IMR-90 (cell line): ENCODE data around the gene CDH13. TPM values are rescaled to one million over a fixed set of nuclear protein-coding genes. Genes with fewer than 3 reads are reported as not detected.

Experiments used
- ATAC-seq: fragments of 200-7000 bp; cut with Tn5 transposase; 2 replicates; pipeline ENCODE4 v1.9.1; 2020; ENCODE audit warnings: low read depth, mild to moderate bottlenecking, moderate library complexity
- BruUV-seq: library from RNA; stranded (reverse); fragments of 400-500 nt; replicated peaks from 2 replicates; lab custom pipeline; 2021; lab: Mats Ljungman, UMichigan
- CTCF ChIA-PET: fragments of 300-600 bp; formaldehyde crosslinking; extraction: SDS; loops from one replicate; lab custom pipeline; 2021; ENCODE audit warnings: antibody characterized with exemption; lab: Yijun Ruan, JAX
- POLR2A ChIA-PET: fragments of 300-600 bp; sonication (Branson Sonifier 250); formaldehyde crosslinking; loops from one replicate; lab custom pipeline; 2022; ENCODE audit warnings: antibody characterized with exemption; ENCODE audit not compliant: unreplicated experiment; lab: Charles Lee
- DNase-seq: peaks from one replicate; pipeline ENCODE4 v3.0.0; 2013
- H2AFZ ChIP-seq: replicated peaks from 2 replicates; pipeline ENCODE3; 2013; ENCODE audit warnings: low read length, mild to moderate bottlenecking; ENCODE audit not compliant: poor library complexity
- H2AK5ac ChIP-seq: 2 replicates; pipeline ENCODE4 v1.6.1; 2013; ENCODE audit warnings: low read depth, low read length, inconsistent platforms
- H2AK9ac ChIP-seq: replicated peaks from 2 replicates; pipeline ENCODE3; 2013; ENCODE audit warnings: mild to moderate bottlenecking, low read depth, low read length, moderate library complexity; ENCODE audit not compliant: poor library complexity
- H2BK120ac ChIP-seq: 2 replicates; pipeline ENCODE4 v1.6.1; 2013; ENCODE audit warnings: low read depth, low read length, inconsistent platforms
- H2BK15ac ChIP-seq: 3 replicates; pipeline ENCODE4 v1.6.1; 2013; ENCODE audit warnings: low read depth, low read length, inconsistent platforms
- H2BK20ac ChIP-seq: 2 replicates; pipeline ENCODE4 v1.6.1; 2013; ENCODE audit warnings: low read depth, mild to moderate bottlenecking, inconsistent platforms, low read length, moderate library complexity
- H2BK5ac ChIP-seq: 2 replicates; pipeline ENCODE4 v1.6.1; 2013; ENCODE audit warnings: mild to moderate bottlenecking, low read depth, low read length, inconsistent platforms; ENCODE audit not compliant: poor library complexity, severe bottlenecking
- H3K14ac ChIP-seq: replicated peaks from 2 replicates; pipeline ENCODE4 v1.6.1; 2013; ENCODE audit warnings: low read depth, low read length, inconsistent platforms
- H3K18ac ChIP-seq: 2 replicates; pipeline ENCODE4 v1.6.1; 2013; ENCODE audit warnings: low read depth, low read length, control low read depth
- H3K23ac ChIP-seq: 2 replicates; pipeline ENCODE4 v1.6.1; 2013; ENCODE audit warnings: low read depth, low read length, inconsistent platforms
- H3K27ac ChIP-seq: 2 replicates; pipeline ENCODE4 v1.5.1; 2013; ENCODE audit warnings: mild to moderate bottlenecking, control low read depth, low read length; ENCODE audit not compliant: insufficient read depth
- H3K27me3 ChIP-seq: 2 replicates; pipeline ENCODE4 v1.6.1; 2013; ENCODE audit warnings: low read length; ENCODE audit not compliant: control insufficient read depth, insufficient read depth
- H3K36me3 ChIP-seq: 2 replicates; pipeline ENCODE4 v1.6.1; 2013; ENCODE audit warnings: low read length, mixed read lengths; ENCODE audit not compliant: control insufficient read depth, insufficient read depth
- H3K4ac ChIP-seq: 2 replicates; pipeline ENCODE4 v1.6.1; 2013; ENCODE audit warnings: low read depth, low read length, inconsistent platforms
- H3K4me1 ChIP-seq: 2 replicates; pipeline ENCODE4 v1.6.1; 2013; ENCODE audit warnings: low read length, mixed read lengths; ENCODE audit not compliant: control insufficient read depth, insufficient read depth
- H3K4me2 ChIP-seq: 2 replicates; pipeline ENCODE4 v1.6.1; 2013; ENCODE audit warnings: low read depth, mild to moderate bottlenecking, control low read depth, low read length, moderate library complexity
- H3K4me3 ChIP-seq: 2 replicates; pipeline ENCODE4 v1.5.1; 2013; ENCODE audit warnings: low read depth, mild to moderate bottlenecking, control low read depth, low read length, moderate library complexity; ENCODE audit not compliant: insufficient read depth
- H3K56ac ChIP-seq: 2 replicates; pipeline ENCODE4 v1.6.1; 2013; ENCODE audit warnings: low read length, inconsistent platforms; ENCODE audit not compliant: insufficient read depth; ENCODE audit errors: extremely low read depth
- H3K79me1 ChIP-seq, 2 experiments: 2 replicates each; pipeline ENCODE4 v1.6.1; 2013; ENCODE audit warnings: low read length in 2 of 2, inconsistent platforms in 1 of 2, low read depth in 1 of 2
- H3K9ac ChIP-seq: 2 replicates; pipeline ENCODE4 v1.6.1; 2013; ENCODE audit warnings: low read depth, low read length, control low read depth
- H3K9me1 ChIP-seq: 2 replicates; pipeline ENCODE4 v1.6.1; 2013; ENCODE audit warnings: low read length, inconsistent platforms; ENCODE audit not compliant: insufficient read depth
- H3K9me3 ChIP-seq: 2 replicates; pipeline ENCODE4 v1.6.1; 2013; ENCODE audit warnings: low read length; ENCODE audit not compliant: control insufficient read depth, insufficient read depth
- H4K20me1 ChIP-seq: 2 replicates; pipeline ENCODE4 v1.6.1; 2013; ENCODE audit warnings: low read length, inconsistent platforms; ENCODE audit not compliant: insufficient read depth
- H4K5ac ChIP-seq: 2 replicates; pipeline ENCODE4 v1.6.1; 2013; ENCODE audit warnings: mild to moderate bottlenecking, low read depth, low read length, control low read depth
- H4K8ac ChIP-seq, 2 experiments: 2 replicates each; pipeline ENCODE4 v1.6.1; 2013; ENCODE audit warnings: low read depth in 2 of 2, low read length in 2 of 2, control low read depth in 1 of 2, inconsistent platforms in 1 of 2
- H4K91ac ChIP-seq: 2 replicates; pipeline ENCODE4 v1.6.1; 2013; ENCODE audit warnings: low read depth, low read length, inconsistent platforms; ENCODE audit not compliant: insufficient read depth
- CEBPB ChIP-seq: IDR thresholded peaks from 2 replicates; pipeline ENCODE4 v1.6.1; 2012; ENCODE audit warnings: low read depth, low read length, improper control_type of control experiment
- FOS ChIP-seq: fragments of 150-350 bp; IDR thresholded peaks from 2 replicates; pipeline ENCODE4 v1.6.1; 2016; ENCODE audit warnings: low read depth, low read length
- SMC3 ChIP-seq: fragments of 150-350 bp; IDR thresholded peaks from 2 replicates; pipeline ENCODE4 v1.6.1; 2016; ENCODE audit warnings: low read depth, mild to moderate bottlenecking, antibody characterized with exemption, low read length, moderate library complexity
- dilution Hi-C: fragments of 300-500 bp; cut with HindIII; formaldehyde crosslinking; loops from one replicate; pipeline ENCODE4 v1.14.3; 2018; ENCODE audit warnings: low sequenced_read_pairs; ENCODE audit not compliant: unreplicated experiment
- in situ Hi-C: fragments of 300-500 bp; cut with MboI; formaldehyde crosslinking; loops from 3 replicates; pipeline ENCODE4 v1.14.3; 2019; ENCODE audit warnings: low sequenced_read_pairs, inconsistent platforms, mixed read lengths
- intact Hi-C: fragments of 100-400 bp; cut with micrococcal nuclease; formaldehyde crosslinking; loops from 2 replicates; pipeline ENCODE4 v1.10.0; 2022
- polyA plus RNA-seq, 3 experiments: library from polyadenylated mRNA; depleted of rRNA; stranded (reverse); fragments of >200 nt; gene quantifications; 2 replicates each; pipeline ENCODE4 v1.2.3, GENCODE V29; 2012; ENCODE audit warnings: low replicate concordance in 1 of 3
- total RNA-seq: library from RNA; depleted of rRNA; stranded (reverse); fragments of >200 nt; gene quantifications from 2 replicates; pipeline ENCODE4 v1.2.3, GENCODE V29; 2012
- TF ChIP-seq, protein P1 (sequence below): fragments of 150-350 bp; IDR thresholded peaks from 2 replicates; pipeline ENCODE4 v1.6.1; 2016; ENCODE audit warnings: low read depth, mild to moderate bottlenecking, low read length, moderate library complexity, borderline replicate concordance
- TF ChIP-seq, protein P2 (sequence below): fragments of 150-350 bp; IDR thresholded peaks from 2 replicates; pipeline ENCODE4 v1.6.1; 2017; ENCODE audit warnings: mild to moderate bottlenecking, antibody characterized with exemption, low read length, low read depth

CDH13 gene
- total and polyA plus RNA-seq, 2 of the 4 experiments (the other 2 are of a cell fraction), result 61.6 to 74.7 TPM

DNA sequence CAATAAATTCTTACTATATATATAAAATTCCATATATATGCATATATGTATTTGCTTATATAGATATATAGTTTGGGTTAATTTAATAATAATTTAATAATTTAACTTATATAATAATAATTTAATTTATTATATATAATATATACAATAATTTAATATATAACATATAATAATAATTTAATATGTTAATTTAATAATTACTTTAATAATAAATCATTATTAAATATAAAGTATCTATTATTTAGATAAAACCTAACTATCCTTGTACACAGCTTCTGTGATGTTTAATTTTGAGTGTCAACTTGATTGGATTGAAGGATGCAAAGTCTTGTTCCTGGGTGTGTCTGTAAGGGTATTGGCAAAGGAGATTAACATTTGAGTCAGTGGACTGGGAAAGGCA, 40.6 kb upstream of the CDH13 start:
- Histone ChIP-seq H3K18ac (no peak overlapping the region), H2AFZ (no peak overlapping the region), H4K8ac (no peak overlapping the region), H3K27ac (no peak overlapping the region), H3K9me1 (no peaks in the 10 kb centered on the region), H3K4me3 (no peak overlapping the region), H3K4me1 (no peaks in the 10 kb centered on the region; the same call in 1 of the 2 replicates), H4K91ac (no peak overlapping the region), H3K9me3 (no peaks in the 10 kb centered on the region), H2BK15ac (no peak overlapping the region), H4K5ac (no peak overlapping the region), H3K4me2 (no peak overlapping the region), H3K23ac (no peak overlapping the region), H3K56ac (no peak overlapping the region), H2BK5ac (peak overlapping the region; percentile 46), H3K27me3 (no peaks in the 10 kb centered on the region), H2BK20ac (no peak overlapping the region), H3K4ac (no peak overlapping the region), H4K20me1 (no peaks in the 10 kb centered on the region), H3K36me3 (no peaks in the 10 kb centered on the region), H2BK120ac (no peak overlapping the region), H2AK5ac (no peak overlapping the region), H3K14ac (no peak overlapping the region), H3K79me1 (no peaks in the 10 kb centered on the region), H3K9ac (no peak overlapping the region), H2AK9ac (no peak overlapping the region)
- DNase-seq (no peak), ATAC-seq (no peak)
- POLR2A ChIA-PET, result no interaction called here
- in situ Hi-C loops (no loop called here), dilution Hi-C loops (no loop called here), intact Hi-C loops (no loop called here)
- CTCF ChIA-PET, result no interaction called here
- BruUV-seq, result no TSS peak
- TF ChIP-seq SMC3 (no peak), FOS (no peak), CEBPB (no peak)
- TF ChIP-seq, protein P1, sequence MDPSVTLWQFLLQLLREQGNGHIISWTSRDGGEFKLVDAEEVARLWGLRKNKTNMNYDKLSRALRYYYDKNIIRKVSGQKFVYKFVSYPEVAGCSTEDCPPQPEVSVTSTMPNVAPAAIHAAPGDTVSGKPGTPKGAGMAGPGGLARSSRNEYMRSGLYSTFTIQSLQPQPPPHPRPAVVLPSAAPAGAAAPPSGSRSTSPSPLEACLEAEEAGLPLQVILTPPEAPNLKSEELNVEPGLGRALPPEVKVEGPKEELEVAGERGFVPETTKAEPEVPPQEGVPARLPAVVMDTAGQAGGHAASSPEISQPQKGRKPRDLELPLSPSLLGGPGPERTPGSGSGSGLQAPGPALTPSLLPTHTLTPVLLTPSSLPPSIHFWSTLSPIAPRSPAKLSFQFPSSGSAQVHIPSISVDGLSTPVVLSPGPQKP, result no peak
- TF ChIP-seq, protein P2, sequence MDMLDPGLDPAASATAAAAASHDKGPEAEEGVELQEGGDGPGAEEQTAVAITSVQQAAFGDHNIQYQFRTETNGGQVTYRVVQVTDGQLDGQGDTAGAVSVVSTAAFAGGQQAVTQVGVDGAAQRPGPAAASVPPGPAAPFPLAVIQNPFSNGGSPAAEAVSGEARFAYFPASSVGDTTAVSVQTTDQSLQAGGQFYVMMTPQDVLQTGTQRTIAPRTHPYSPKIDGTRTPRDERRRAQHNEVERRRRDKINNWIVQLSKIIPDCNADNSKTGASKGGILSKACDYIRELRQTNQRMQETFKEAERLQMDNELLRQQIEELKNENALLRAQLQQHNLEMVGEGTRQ, result no peak
